GM10266 (cell line): ENCODE results near the gene PRUNE2.

Experiments used
- DNase-seq: peaks from one replicate; pipeline ENCODE4 v3.0.0; 2012; ENCODE audit errors: extremely low spot score
- TF ChIP-seq, protein P1 (sequence below): IDR thresholded peaks from 2 replicates; pipeline ENCODE4 v1.5.1; 2012; ENCODE audit warnings: mild to moderate bottlenecking, low read depth; ENCODE audit not compliant: control insufficient read depth, insufficient read depth; ENCODE audit errors: missing control alignments

Gene PRUNE2

DNA sequence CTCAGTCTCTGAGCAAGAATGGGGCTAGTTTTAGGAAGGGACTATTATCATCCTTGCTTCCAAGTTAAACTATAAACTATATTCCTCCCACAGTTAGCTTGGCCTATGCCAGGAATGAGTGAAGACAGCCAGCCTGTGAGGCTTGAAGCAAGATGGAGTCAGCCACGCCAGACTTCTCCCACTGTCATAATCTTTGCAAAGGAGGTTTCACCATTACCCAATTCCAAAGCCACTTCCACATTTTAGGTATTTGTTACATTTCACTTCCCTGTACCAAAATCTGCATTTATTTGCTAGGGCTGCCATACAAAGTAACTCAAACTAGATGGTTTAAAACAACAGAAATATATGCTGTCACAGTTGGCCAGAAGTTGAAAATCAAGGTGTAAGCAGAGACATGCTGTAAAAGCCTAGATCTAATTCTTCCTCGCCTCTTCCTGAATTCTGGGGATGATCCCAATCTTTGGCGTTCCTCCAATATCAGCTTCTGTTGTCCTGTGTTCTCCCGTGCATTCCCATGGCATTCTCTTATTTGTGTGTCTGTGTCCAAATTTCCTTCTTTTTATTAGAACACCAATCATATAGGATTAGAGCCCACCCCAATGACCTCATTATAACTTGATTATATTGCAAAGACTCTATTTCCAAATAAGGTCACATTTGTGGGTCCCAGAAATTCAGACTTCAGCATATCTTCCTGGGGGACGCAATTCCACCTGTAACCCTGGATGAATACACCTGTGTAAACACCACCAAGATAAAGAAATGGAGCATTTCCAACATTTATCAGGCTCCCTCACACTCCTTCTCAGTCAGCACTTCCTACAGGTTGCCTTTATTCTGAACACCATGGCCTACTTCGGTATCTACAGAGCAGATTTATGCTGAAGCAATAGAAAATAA is 320.2 kb downstream of the PRUNE2 start:
- no peak for DNase-seq

DNA sequence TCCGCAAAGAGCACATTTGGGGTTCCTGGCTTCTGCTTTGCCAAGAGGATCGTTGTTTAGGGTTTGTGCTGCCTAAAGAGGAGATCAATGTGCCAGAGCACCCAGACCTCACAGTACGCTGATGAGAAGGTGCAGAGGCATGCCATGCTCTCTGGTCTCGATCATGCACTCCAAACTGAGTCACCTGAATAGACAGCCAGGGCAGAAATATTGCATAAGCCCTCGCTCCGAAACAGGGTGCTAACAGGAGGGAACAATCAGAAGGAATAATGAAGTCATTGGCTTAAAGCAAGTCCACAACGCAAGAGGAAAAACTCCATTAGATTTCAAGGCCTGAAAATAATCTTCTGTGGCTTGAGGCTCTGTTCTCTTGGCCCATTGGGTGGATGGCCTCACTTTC is 322.7 kb downstream of the PRUNE2 start:
- TF ChIP-seq, protein P1, sequence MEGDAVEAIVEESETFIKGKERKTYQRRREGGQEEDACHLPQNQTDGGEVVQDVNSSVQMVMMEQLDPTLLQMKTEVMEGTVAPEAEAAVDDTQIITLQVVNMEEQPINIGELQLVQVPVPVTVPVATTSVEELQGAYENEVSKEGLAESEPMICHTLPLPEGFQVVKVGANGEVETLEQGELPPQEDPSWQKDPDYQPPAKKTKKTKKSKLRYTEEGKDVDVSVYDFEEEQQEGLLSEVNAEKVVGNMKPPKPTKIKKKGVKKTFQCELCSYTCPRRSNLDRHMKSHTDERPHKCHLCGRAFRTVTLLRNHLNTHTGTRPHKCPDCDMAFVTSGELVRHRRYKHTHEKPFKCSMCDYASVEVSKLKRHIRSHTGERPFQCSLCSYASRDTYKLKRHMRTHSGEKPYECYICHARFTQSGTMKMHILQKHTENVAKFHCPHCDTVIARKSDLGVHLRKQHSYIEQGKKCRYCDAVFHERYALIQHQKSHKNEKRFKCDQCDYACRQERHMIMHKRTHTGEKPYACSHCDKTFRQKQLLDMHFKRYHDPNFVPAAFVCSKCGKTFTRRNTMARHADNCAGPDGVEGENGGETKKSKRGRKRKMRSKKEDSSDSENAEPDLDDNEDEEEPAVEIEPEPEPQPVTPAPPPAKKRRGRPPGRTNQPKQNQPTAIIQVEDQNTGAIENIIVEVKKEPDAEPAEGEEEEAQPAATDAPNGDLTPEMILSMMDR: no peak
- no peak for DNase-seq

More for the DNA sequence above, 320.2 kb downstream of the PRUNE2 start:
- TF ChIP-seq, protein P1: no peak

DNA sequence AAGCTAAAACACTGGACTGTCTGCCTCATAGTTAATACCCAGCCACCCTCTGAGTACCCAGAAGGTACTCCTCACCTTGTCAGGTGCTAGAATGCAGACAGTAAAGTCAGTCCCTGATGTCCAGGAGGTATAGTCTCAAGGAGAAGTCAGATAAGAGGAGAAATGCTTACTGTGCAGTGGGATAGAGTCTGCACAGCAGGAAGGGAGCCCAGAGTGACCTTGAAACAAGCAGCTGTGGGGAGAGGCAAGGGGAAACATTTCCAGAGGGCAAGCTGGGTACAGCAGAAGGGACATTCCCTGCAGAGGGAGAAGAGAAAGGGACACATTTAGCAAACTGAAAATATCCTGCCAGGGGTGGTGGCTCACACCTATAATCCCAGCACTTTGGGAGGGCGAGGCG is 324.2 kb downstream of the PRUNE2 start:
- no peak for DNase-seq
- TF ChIP-seq, protein P1: no peak

DNA sequence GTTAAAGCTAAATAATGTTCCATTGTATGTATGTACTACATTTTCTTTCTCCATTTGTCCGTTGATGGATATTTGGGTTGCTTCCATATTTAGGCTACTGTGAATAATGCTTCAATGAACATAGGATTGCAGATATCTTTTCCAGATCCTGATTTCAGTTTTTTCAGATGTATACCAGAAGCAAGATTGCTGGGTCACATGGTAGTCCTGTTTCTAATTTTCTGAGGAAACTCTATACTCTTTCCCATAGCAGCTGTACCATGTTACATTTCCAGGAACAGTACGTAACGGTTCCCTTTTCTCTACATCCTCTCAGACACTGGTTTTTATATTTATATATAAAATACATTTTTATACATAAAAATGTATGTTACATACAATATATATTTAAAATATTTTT is 325.1 kb downstream of the PRUNE2 start:
- no peak for DNase-seq
- TF ChIP-seq, protein P1: no peak

DNA sequence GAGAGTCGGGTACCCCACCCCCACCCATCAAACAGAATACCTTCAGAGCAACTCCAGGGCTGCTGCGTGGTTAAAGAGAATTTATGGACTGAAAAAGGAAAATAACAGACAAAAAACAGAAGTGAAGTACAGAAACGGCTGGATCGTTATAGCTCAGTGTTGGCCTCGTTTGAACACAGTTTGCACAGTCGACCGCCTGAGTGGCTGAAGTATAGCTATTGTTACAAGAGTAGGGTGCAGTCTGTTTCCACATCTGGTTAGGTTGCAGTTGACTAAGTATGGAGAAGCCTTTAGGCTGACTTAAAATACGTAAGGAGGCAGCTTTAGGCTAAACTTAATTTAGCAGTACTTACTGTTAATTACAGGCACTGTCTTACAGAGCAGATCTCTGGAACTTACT is 325.7 kb downstream of the PRUNE2 start:
- TF ChIP-seq, protein P1: no peak
- no peak for DNase-seq

DNA sequence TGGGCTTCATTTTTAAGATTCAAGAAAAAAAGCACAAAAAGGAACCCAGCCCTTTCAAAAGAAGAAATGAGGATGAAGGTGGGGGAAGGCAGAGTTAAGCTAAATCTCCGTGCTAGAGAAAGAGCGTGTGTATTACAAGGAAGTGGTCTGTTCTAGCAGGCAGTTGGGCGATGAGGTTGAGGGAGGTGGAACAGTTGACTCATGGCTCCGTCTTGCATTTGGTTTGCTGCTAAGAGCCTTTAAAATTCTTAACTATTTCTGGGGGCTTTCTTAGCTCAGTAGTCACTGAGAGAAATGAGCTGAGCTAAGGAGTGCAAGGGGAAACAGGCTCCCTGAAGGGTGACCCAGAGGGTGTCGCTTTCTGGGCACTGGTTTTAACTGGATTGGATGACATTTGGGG is 329.6 kb downstream of the PRUNE2 start:
- peak; percentile 76 for DNase-seq
- TF ChIP-seq, protein P1: no peak

DNA sequence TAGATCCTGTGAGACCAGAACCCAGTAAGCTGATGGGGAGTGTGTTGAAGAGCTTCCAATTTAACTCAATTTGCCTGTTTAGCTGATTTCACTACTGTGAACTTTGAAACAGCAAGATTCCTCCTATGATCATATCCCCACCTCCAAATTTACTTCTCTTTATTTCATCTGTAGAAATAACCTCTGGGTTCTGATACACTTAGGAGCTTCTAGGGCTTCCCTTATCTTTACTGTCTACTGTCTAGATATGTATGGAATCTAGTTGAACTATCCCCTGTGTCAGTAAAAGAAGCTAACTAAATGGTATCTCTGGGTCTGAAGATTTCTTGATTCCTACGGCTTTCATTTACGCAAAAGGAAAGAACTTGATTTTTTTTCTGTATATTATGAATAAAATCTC is 330.2 kb downstream of the PRUNE2 start:
- DNase-seq: no peak
- TF ChIP-seq, protein P1: no peak
